Measurements from ENCODE around the gene PRKG1. TPM values are rescaled to one million over a fixed set of nuclear protein-coding genes. Genes with fewer than 3 reads are reported as not detected.

The PRKG1 gene
- total RNA-seq, 4 donors from 2014 or later = 0.63 to 4.3 (median 2.1) TPM

- no peak for DNase-seq (ENCODE audit: low spot score in 2 of 2)
- TF ChIP-seq CTCF (IDR thresholded peaks at IDR 0.05) = no peak
- TF ChIP-seq POLR2A (IDR thresholded peaks at IDR 0.05) = no peak
- intact Hi-C loops (cut with DNase I; ENCODE audit: low total_unique reads) = no loop called here
- WGBS, 2 donors = 81 to 85% methylated on average over 1 of the region's 1 CpG
- H3K4me3 ChIP-seq (ENCODE audit: low read depth, poor library complexity, severe bottlenecking) = no peak overlapping the region
These were observed 1262.9 kb downstream of the PRKG1 start for GRCh38 chr10:52337225-52337624.

DNA sequence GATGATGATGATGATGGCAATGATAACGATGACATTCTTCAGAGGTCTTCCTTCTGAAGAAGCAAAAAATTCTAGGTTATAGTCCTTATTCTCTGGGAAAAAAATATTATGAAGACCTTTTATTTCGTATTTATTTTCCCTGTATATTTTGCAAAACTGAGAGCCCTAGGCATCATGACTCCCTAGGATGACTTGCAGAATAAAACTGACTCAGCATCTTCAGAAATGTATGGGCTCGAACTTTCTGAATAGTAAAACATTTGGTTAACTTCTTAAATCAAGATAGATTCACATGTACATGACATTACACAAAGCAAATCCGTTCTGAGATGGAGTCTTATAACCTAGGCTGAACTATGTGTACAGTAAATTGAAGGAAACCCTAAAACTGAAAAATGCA lies 1269.2 kb downstream of the PRKG1 start:
- intact Hi-C loops (cut with DNase I; ENCODE audit: low total_unique reads) = no loop called here
- no peak for DNase-seq (ENCODE audit: low spot score in 2 of 2)
- TF ChIP-seq CTCF (IDR thresholded peaks at IDR 0.05) (no peak), POLR2A (IDR thresholded peaks at IDR 0.05) (no peak)
- WGBS, 2 donors = 68 to 77% methylated on average over 4 of the region's 4 CpGs
- H3K4me3 ChIP-seq (ENCODE audit: low read depth, poor library complexity, severe bottlenecking) = no peak overlapping the region

- intact Hi-C loops (cut with DNase I; ENCODE audit: low total_unique reads) = no loop called here
- DNase-seq (ENCODE audit: low spot score in 2 of 2) = no peak
- TF ChIP-seq POLR2A (IDR thresholded peaks at IDR 0.05) (no peak), CTCF (IDR thresholded peaks at IDR 0.05) (no peak)
- WGBS, 2 donors = 94 to 96% methylated on average over 22 to 27 of the region's 27 CpGs
- H3K4me3 ChIP-seq (ENCODE audit: low read depth, poor library complexity, severe bottlenecking) = no peak overlapping the region
These were observed 1272.4 kb downstream of the PRKG1 start for GRCh38 chr10:52346394-52347326.

DNA sequence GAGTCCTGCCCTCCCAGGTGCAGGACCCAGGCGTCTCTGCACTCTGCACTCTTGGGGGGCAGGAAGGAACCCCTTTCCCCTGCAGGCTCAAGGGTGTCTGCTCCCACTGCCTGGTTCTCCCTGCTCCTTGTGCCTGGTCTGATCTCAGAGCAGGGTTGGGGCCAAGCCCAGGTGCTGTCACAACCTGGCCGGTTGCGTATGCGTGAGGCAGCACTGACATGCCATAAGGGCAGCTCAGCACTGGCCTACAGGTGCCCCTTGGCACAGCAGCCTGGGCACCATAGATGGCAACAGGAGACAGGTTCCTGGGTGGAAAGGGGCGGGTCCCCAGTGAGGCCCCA lies 1273.0 kb downstream of the PRKG1 start:
- intact Hi-C loops (cut with DNase I; ENCODE audit: low total_unique reads) = no loop called here
- WGBS, 2 donors = 87 to 100% methylated on average over 4 to 5 of the region's 5 CpGs
- H3K4me3 ChIP-seq (ENCODE audit: low read depth, poor library complexity, severe bottlenecking) = no peak overlapping the region
- no peak for DNase-seq (ENCODE audit: low spot score in 2 of 2)
- TF ChIP-seq CTCF (IDR thresholded peaks at IDR 0.05) (no peak), POLR2A (IDR thresholded peaks at IDR 0.05) (no peak)

MicroRNAs within 50 kb of the gene (microRNA counts, 767-probe panel; counts per million panel counts)
- microRNA hsa-miR-605 = 0 to 358 counts per million in 2 donors

Small RNA genes lying within 50 kb of the gene (microRNA-seq; reads per million reads assigned to microRNA genes)
- gene MIR605 (ENCODE audit: borderline number of aligned reads in 1 of 2, borderline replicate concordance in 2 of 2) = 0.57 to 2.7 reads per million in 2 donors

Other genes starting within 250 kb of the PRKG1 start
- gene A1CF, start 188.9 kb upstream of the PRKG1 start, total RNA-seq = not detected